GM12891 (cell line): ENCODE results near the gene COL5A1.

ENCODE experiments used
- POLR2A ChIP-seq: IDR thresholded peaks from 2 replicates; pipeline ENCODE4 v1.6.1; 2011; ENCODE audit warnings: low read depth, low read length, control low read depth
- POLR2AphosphoS5 ChIP-seq: IDR thresholded peaks from 2 replicates; pipeline ENCODE4 v1.6.1; 2011; ENCODE audit warnings: low read depth, low read length, control low read depth

DNA sequence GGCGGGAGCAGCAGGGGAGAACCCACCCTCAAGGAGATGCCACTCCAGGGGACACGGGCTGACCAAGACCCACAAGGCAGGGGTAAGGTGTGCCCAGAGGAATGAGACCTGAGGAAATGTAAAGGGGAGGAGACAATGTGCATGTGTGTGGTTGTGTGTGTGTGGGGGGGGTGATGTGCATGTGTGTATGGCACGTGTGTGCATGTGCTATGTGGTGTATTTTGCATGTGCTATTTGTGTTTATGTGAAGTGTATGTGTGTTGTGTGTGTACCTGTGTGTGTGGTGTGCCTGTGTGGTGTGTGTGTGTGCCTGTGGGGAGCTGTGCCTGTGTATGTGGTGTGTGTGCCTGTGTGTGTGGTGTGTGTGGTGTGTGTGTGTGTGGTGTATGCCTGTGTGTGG, 205.5 kb downstream of the COL5A1 start:
- TF ChIP-seq POLR2AphosphoS5 = no peak
- TF ChIP-seq POLR2A = no peak
